ENCODE measurements around the gene SELL. TPM values are rescaled to one million over a fixed set of nuclear protein-coding genes. Genes with fewer than 3 reads are reported as not detected.

The SELL gene
- total and polyA plus RNA-seq, 9 donors, result 0.36 to 11.0 (median 1.2) TPM

DNA sequence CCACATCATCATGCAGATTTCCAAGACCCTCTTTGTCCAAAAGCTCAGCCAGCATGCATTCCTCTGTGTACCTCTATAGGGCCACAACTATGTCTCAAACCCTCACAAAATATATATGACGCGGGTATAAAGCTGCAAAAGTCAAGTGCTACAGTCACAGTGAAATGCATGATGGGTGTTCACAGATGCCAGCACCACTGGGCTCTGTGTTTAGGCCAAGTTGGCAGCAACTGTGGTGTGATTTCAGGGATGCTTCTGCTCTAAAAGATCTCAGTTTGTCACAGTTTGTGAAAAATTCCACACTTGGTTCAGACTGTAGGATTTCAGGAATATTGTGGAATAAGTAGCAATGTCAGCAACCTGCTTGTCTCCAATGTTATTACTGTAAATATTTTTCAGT lies 57.5 kb downstream of the SELL start:
- TF ChIP-seq, protein P1, sequence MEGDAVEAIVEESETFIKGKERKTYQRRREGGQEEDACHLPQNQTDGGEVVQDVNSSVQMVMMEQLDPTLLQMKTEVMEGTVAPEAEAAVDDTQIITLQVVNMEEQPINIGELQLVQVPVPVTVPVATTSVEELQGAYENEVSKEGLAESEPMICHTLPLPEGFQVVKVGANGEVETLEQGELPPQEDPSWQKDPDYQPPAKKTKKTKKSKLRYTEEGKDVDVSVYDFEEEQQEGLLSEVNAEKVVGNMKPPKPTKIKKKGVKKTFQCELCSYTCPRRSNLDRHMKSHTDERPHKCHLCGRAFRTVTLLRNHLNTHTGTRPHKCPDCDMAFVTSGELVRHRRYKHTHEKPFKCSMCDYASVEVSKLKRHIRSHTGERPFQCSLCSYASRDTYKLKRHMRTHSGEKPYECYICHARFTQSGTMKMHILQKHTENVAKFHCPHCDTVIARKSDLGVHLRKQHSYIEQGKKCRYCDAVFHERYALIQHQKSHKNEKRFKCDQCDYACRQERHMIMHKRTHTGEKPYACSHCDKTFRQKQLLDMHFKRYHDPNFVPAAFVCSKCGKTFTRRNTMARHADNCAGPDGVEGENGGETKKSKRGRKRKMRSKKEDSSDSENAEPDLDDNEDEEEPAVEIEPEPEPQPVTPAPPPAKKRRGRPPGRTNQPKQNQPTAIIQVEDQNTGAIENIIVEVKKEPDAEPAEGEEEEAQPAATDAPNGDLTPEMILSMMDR (IDR thresholded peaks at IDR 0.05), result no peak
- TF ChIP-seq EP300 (IDR thresholded peaks at IDR 0.05), result no peak
- TF ChIP-seq POLR2A (IDR thresholded peaks at IDR 0.05), result no peak
- Histone ChIP-seq H3K36me3 (no peaks in the 10 kb centered on the region), H3K27ac (no peak overlapping the region), H3K4me1 (ENCODE audit: insufficient read depth) (no peaks in the 10 kb centered on the region), H3K4me3 (no peak overlapping the region), H3K9me3 (no peaks in the 10 kb centered on the region), H3K27me3 (no peaks in the 10 kb centered on the region)
- 91 to 93% (median 92%) methylated on average over 2 of the region's 2 CpGs for WGBS, 3 donors
- intact Hi-C loops (cut with DNase I), result no loop called here
- no peak for DNase-seq

DNA sequence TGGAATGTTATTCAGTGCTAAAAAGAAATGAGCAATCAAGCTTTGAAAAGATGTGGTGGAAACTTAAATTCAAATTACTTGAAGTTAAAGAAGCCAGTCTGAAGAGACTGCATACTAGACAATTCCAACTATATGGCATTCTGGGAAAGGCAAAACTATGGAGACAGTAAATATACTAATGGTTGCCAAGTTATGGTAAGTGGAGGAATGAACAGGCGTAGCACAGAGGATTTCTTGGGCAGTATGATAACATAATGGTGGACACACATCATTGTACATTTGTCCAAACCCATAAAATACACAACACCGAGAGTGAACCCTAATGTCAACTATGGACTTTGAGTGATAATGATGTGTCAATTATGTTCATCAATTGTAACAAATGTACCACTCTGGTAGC lies 60.4 kb downstream of the SELL start:
- TF ChIP-seq, protein P1 (IDR thresholded peaks at IDR 0.05), result no peak
- TF ChIP-seq EP300 (IDR thresholded peaks at IDR 0.05) (no peak), POLR2A (IDR thresholded peaks at IDR 0.05) (no peak)
- Histone ChIP-seq H3K36me3 (no peaks in the 10 kb centered on the region), H3K27ac (no peak overlapping the region), H3K4me1 (ENCODE audit: insufficient read depth) (no peaks in the 10 kb centered on the region), H3K4me3 (no peak overlapping the region), H3K9me3 (no peaks in the 10 kb centered on the region), H3K27me3 (no peaks in the 10 kb centered on the region)
- DNase-seq, result no peak
- WGBS, 3 donors, result 71 to 84% (median 80%) methylated on average over 2 of the region's 2 CpGs
- intact Hi-C loops (cut with DNase I), result no loop called here

DNA sequence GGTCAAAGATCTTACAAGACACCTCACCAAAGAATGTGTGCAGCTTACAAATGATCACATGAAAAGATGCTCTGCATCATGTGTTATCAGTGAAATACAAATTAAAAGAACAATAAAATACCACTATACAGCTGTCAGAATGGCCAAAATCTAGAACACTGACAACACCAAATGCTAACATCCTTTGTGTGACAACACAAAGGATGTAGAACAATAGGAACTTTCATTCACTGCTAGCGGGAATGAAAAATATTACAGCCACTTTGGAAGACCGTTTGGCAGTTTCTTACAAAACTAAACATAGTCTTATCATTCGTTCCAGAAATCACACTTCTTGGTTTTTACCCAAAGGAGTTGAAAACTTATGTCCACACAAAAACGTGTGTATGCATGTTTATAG lies 60.9 kb downstream of the SELL start:
- H3K4me3 ChIP-seq, result no peak overlapping the region
- no peaks in the 10 kb centered on the region for H3K36me3 ChIP-seq
- no peaks in the 10 kb centered on the region for H3K27me3 ChIP-seq
- TF ChIP-seq EP300 (IDR thresholded peaks at IDR 0.05), result no peak
- no peak for TF ChIP-seq POLR2A (IDR thresholded peaks at IDR 0.05)
- TF ChIP-seq, protein P1 (IDR thresholded peaks at IDR 0.05), result no peak
- WGBS, 3 donors, result 48 to 53% (median 52%) methylated on average over 4 of the region's 4 CpGs
- H3K27ac ChIP-seq, result no peak overlapping the region
- DNase-seq, result no peak
- no peaks in the 10 kb centered on the region for H3K4me1 ChIP-seq (ENCODE audit: insufficient read depth)
- no peaks in the 10 kb centered on the region for H3K9me3 ChIP-seq
- intact Hi-C loops (cut with DNase I), result no loop called here

DNA sequence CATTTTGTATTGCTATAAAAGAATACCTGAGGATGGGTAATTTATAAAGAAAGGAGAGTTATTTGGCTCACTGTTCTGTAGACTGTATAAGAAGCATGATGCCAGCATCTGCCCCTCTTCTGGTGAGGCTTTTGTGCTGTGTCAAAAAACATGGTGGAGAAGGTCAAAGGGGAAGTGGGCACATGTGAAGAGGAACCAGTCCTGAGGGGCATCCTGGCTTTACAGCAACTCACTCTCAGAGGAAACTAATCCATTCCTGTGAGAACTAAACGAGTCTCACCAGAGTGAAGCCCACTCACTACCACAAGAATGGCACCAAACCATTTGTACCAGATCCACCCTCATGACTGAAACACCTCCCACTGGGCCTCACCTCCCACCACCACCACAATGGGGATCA lies 62.7 kb downstream of the SELL start:
- Histone ChIP-seq H3K9me3 (no peaks in the 10 kb centered on the region), H3K27me3 (no peaks in the 10 kb centered on the region), H3K4me1 (ENCODE audit: insufficient read depth) (no peaks in the 10 kb centered on the region), H3K27ac (no peak overlapping the region), H3K36me3 (no peaks in the 10 kb centered on the region), H3K4me3 (no peak overlapping the region)
- TF ChIP-seq, protein P1 (IDR thresholded peaks at IDR 0.05), result no peak
- TF ChIP-seq POLR2A (IDR thresholded peaks at IDR 0.05) (no peak), EP300 (IDR thresholded peaks at IDR 0.05) (no peak)
- DNase-seq, result no peak
- WGBS, 3 donors, result 66 to 69% (median 68%) methylated on average over 1 of the region's 1 CpG
- intact Hi-C loops (cut with DNase I), result no loop called here

DNA sequence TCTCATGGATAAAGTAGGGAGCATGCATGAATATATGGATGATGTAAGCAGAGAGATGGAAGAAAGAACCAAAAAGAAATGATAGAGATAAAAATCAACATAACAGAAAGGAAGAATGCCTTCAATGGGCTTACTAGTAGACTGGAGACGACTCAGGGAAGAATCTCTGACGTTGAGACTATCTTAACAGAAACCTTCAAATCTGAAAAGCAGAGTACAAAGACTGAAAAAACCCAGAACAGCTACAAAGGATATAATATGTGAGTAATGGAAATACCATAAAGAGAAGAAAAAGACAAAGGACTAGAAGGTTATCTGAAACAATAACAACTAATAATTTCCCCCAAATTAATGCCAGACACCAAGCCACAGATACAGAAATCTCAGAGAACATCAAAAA lies 63.2 kb downstream of the SELL start:
- 39 to 58% (median 49%) methylated on average over 2 of the region's 2 CpGs for WGBS, 3 donors
- H3K9me3 ChIP-seq, result no peaks in the 10 kb centered on the region
- TF ChIP-seq EP300 (IDR thresholded peaks at IDR 0.05), result no peak
- TF ChIP-seq, protein P1 (IDR thresholded peaks at IDR 0.05), result no peak
- no peak for TF ChIP-seq POLR2A (IDR thresholded peaks at IDR 0.05)
- intact Hi-C loops (cut with DNase I), result no loop called here
- no peaks in the 10 kb centered on the region for H3K4me1 ChIP-seq (ENCODE audit: insufficient read depth)
- no peaks in the 10 kb centered on the region for H3K36me3 ChIP-seq
- no peaks in the 10 kb centered on the region for H3K27me3 ChIP-seq
- H3K27ac ChIP-seq, result no peak overlapping the region
- no peak overlapping the region for H3K4me3 ChIP-seq
- no peak for DNase-seq

All from ovary (tissue), 9 donors.